Cortex of kidney (tissue), 1 donor: ENCODE measurements around the gene SLC25A42.
"Not testable (repeated sequence)": the region's sequence is repeated elsewhere in the genome, so short reads cannot be mapped to it uniquely, and the experiment has no call there.

Experiments used
- DNase-seq: peaks from one replicate; lab custom pipeline; 2025; lab: John Stamatoyannopoulos, UW

Gene SLC25A42

GRCh38 chr19:19135713-19136112 lies 71.9 kb downstream of the SLC25A42 start:
- DNase-seq: not testable (repeated sequence)

GRCh38 chr19:19137556-19138108 lies 73.8 kb downstream of the SLC25A42 start:
- no peak for DNase-seq

GRCh38 chr19:19138109-19138981 lies 74.6 kb downstream of the SLC25A42 start, which contains the start of gene TMEM161A:
Gene TMEM161A, minus strand, starts transcription at chr19:19138478. Its CDS starts 50 bp downstream, at chr19:19138428.
- no peak for DNase-seq

- DNase-seq: no peak
Observed at GRCh38 chr19:19139876-19140229, 76.1 kb downstream of the SLC25A42 start.

GRCh38 chr19:19140476-19140875 lies 76.7 kb downstream of the SLC25A42 start:
- DNase-seq: no peak

GRCh38 chr19:19142347-19142746 lies 78.6 kb downstream of the SLC25A42 start:
- no peak for DNase-seq

- no peak for DNase-seq
Observed at GRCh38 chr19:19145281-19145680, 81.5 kb downstream of the SLC25A42 start.

- no peak for DNase-seq
Observed at GRCh38 chr19:19145684-19146608, 82.2 kb downstream of the SLC25A42 start.

GRCh38 chr19:19146865-19147264 lies 83.1 kb downstream of the SLC25A42 start:
- DNase-seq: no peak

GRCh38 chr19:19147344-19147743 lies 83.5 kb downstream of the SLC25A42 start:
- DNase-seq: no peak

- not testable (repeated sequence) for DNase-seq
Observed at GRCh38 chr19:19148504-19148903, 84.7 kb downstream of the SLC25A42 start.

- DNase-seq: no peak
Observed at GRCh38 chr19:19149435-19149834, 85.6 kb downstream of the SLC25A42 start.

- DNase-seq: no peak
Observed at GRCh38 chr19:19151418-19151817, 87.6 kb downstream of the SLC25A42 start.

GRCh38 chr19:19152668-19153384 lies 89.0 kb downstream of the SLC25A42 start:
- DNase-seq: no peak

- no peak for DNase-seq
Observed at GRCh38 chr19:19154768-19155494, 91.1 kb downstream of the SLC25A42 start.

- no peak for DNase-seq
Observed at GRCh38 chr19:19155495-19156219, 91.9 kb downstream of the SLC25A42 start.

GRCh38 chr19:19157808-19158207 lies 94.0 kb downstream of the SLC25A42 start:
- no peak for DNase-seq

- no peak for DNase-seq
Observed at GRCh38 chr19:19159534-19159933, 95.7 kb downstream of the SLC25A42 start.

- DNase-seq: no peak
Observed at GRCh38 chr19:19160461-19161035, 96.8 kb downstream of the SLC25A42 start.

- no peak for DNase-seq
Observed at GRCh38 chr19:19162495-19162894, 98.7 kb downstream of the SLC25A42 start.
